ENCODE measurements around the gene BRAT1. TPM values are rescaled to one million over a fixed set of nuclear protein-coding genes. Genes with fewer than 3 reads are reported as not detected.

The BRAT1 gene
- total RNA-seq, 1 donor = 23.3 TPM

DNA sequence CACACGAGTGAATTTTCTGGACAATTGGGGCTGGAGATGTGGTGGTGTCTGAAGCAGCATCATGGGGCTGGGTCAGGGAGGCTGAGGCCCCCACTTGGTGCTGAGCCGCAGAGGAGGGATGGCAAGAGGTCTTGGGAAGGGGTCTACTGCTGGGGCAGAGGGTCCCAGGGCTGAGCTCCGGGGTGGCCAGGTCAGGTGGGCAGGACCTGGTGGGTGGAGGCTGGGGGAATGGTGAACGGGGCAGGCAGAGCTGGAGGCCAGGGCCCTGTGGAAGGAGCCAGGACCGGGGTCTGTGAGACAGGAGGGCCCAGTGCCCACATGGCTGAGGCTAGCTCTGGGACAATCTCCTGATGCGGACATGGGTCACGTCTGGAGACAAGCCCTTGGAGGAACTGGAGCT lies 56.1 kb downstream of the BRAT1 start:
- H3K4me3 ChIP-seq (ENCODE audit: low read depth, low read length) = no peak overlapping the region
- no peak for DNase-seq (ENCODE audit: low read depth)
- TF ChIP-seq CTCF (IDR thresholded peaks at IDR 0.05; ENCODE audit: insufficient read depth, low read depth, low read length) = no peak

- no peak for DNase-seq (ENCODE audit: low read depth)
- no peak for TF ChIP-seq CTCF (IDR thresholded peaks at IDR 0.05; ENCODE audit: insufficient read depth, low read depth, low read length)
- no peak overlapping the region for H3K4me3 ChIP-seq (ENCODE audit: low read depth, low read length)
These were observed 56.6 kb downstream of the BRAT1 start for GRCh38 chr7:2498708-2499107.

DNA sequence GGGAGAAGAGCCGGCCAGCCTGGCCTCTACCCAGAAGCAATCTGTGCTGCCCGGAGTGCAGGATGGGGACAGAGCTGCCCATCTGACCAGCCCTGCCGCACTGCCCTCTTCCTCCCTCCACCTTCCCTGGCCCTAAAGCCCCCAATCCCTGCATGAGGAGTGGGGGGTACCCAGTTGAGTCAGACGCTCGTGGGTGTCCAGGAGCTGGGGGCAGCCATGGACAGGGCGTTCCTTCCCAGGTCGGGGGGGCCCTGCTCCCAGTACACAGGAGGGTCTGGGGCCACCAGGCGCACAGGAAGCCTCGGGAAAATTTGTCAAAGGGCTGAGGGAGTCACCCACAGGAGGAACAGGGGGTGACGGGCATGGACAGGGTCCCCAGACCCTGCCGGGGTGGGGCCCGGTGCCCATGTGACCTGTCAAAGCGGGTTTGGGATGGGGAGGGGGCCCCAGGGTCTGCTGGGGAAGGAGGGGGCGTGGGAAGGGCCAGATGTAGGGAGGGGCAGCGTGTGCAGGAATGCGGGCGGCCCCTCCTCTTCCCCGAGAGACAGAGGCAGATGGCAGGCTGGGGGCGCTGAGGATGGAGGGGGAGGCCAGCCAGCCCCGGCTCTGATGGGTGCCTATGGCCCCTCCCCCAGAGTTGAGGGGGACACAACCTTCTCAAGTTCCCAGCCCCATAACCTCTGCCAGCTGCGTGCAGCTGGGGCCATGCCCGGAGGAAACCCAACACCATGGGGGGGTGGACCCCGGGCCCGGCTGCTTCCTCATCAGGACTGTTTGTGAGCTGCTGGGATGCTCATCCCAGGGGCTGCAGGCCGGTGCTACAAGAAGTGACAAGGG lies 57.6 kb downstream of the BRAT1 start:
- H3K4me3 ChIP-seq (ENCODE audit: low read depth, low read length) = no peak overlapping the region
- TF ChIP-seq CTCF (IDR thresholded peaks at IDR 0.05; ENCODE audit: insufficient read depth, low read depth, low read length) = no peak
- DNase-seq (ENCODE audit: low read depth) = no peak

GRCh38 chr7:2497065-2497464 lies 58.3 kb downstream of the BRAT1 start:
- no peak overlapping the region for H3K4me3 ChIP-seq (ENCODE audit: low read depth, low read length)
- no peak for TF ChIP-seq CTCF (IDR thresholded peaks at IDR 0.05; ENCODE audit: insufficient read depth, low read depth, low read length)
- DNase-seq (ENCODE audit: low read depth) = no peak

DNA sequence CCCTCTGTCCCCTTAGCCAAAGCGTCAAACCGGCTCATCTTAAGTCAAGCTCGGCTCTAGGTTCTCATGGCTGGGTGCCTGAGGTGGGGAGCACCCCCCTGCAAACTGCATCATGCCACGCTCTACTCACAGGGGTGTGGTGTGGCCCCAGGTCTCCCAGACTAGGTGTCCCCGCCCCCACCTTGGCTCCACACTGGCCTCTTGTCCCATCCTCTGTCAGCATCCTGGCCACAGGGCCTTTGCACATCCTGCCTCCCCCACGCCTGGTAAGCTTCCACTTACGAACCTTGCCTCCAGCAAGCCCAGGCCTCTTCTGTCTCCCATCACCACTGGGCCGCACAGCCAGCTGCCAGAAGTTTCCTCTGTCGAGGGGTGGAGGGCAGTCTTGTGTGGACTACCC lies 58.9 kb downstream of the BRAT1 start:
- DNase-seq (ENCODE audit: low read depth) = no peak
- TF ChIP-seq CTCF (IDR thresholded peaks at IDR 0.05; ENCODE audit: insufficient read depth, low read depth, low read length) = no peak

DNA sequence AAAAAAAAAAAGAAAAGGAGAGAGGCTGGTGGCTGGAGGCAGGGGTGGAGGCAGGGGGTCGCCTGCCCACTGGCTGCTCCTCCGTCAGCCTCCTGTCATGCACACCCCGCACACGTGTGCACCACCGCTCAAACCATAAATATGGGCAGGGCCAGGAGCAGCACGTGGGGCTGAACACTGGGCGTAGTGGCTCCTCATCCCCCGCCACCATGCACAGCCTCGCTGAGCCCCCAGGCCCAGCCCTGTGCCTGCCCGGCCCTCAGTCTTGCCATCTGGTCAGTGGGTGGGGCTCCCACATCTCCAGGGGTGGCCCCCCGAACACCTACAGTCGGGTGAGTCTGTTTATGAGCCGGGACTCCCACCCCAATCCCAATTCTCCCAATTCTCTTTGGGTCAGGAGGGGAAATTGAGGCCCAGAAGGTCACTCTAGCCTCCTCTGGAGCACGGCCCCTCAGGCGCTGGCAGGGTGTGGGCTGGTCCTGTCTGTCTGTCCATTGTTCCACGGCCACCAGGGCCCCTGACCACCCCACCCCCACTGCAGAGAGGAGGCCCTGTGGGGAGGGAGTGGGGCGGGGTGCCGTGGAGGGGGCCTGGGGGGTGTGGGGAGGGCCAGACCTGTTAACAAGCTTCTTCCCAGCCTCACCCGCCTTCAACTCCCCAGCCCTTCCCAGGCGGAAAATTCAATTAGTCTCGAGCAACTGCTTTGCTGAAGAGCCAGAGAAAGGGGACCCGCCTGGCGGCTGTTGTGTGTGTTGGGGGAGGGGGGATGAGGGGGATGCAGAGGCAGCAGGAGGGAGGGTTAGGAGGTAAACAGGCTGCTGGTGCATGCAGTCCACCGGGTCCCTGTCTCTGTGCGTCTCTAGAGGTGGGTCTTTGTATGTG lies 59.7 kb downstream of the BRAT1 start:
- H3K4me3 ChIP-seq (ENCODE audit: low read depth, low read length) = no peak overlapping the region
- no peak for DNase-seq (ENCODE audit: low read depth)
- no peak for TF ChIP-seq CTCF (IDR thresholded peaks at IDR 0.05; ENCODE audit: insufficient read depth, low read depth, low read length)

More for the DNA sequence above, 58.9 kb downstream of the BRAT1 start:
- no peak overlapping the region for H3K4me3 ChIP-seq (ENCODE audit: low read depth, low read length)
